ENCODE data around the gene NUP210.
A peak's percentile ranks its signal among the peaks of the same experiment; 100 is the strongest.
"Not testable (repeated sequence)": the region's sequence is repeated elsewhere in the genome, so short reads cannot be mapped to it uniquely, and the experiment has no call there.

Gene NUP210

GRCh38 chr3:13429631-13430291, 9.6 kb upstream of the NUP210 start:
- no peaks in the 10 kb centered on the region for H3K4me1 ChIP-seq (ENCODE audit: control insufficient read depth, insufficient read depth, low read length, unreplicated experiment)
- peaks cover 10% of the 10 kb centered on the region; the same call in 1 of the 2 replicates for H3K27me3 ChIP-seq (ENCODE audit: insufficient read depth, low read length)
- H2AFZ ChIP-seq (ENCODE audit: low read length, unreplicated experiment): no peak overlapping the region

DNA sequence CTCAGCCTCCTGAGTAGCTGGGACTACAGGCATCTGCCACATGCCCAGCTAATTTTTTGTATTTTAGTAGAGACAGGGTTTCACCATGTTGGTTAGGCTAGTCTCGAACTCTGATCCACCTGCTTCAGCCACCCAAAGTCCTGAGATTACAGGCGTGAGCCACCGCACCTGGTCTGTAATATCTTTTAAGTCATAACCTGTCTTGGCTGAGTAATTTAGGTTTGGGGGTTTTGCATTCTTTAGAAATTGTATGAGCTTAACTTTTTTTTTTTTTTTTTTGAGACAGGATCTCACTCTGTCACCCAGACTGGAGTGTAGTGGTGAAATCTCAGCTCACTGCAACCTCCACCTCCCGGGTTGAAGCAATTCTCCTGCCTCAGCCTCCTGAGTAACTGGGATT, 8.6 kb upstream of the NUP210 start:
- not testable (repeated sequence) for H3K27ac ChIP-seq (ENCODE audit: low read depth, low read length); H3K4me3 ChIP-seq (ENCODE audit: low read depth, low read length); H3K4me1 ChIP-seq (ENCODE audit: control insufficient read depth, insufficient read depth, low read length, unreplicated experiment); H3K27me3 ChIP-seq (ENCODE audit: insufficient read depth, low read length); H3K79me2 ChIP-seq (ENCODE audit: control insufficient read depth, insufficient read depth, low read length, unreplicated experiment); H3K36me3 ChIP-seq (ENCODE audit: insufficient read depth, low read length); H2AFZ ChIP-seq (ENCODE audit: low read length, unreplicated experiment)

More at GRCh38 chr3:13429631-13430291, 9.6 kb upstream of the NUP210 start:
- H3K79me2 ChIP-seq (ENCODE audit: control insufficient read depth, insufficient read depth, low read length, unreplicated experiment): no peaks in the 10 kb centered on the region
- H3K36me3 ChIP-seq (ENCODE audit: insufficient read depth, low read length): no peaks in the 10 kb centered on the region
- no peak overlapping the region for H3K4me3 ChIP-seq (ENCODE audit: low read depth, low read length)
- H3K27ac ChIP-seq (ENCODE audit: low read depth, low read length): no peak overlapping the region

DNA sequence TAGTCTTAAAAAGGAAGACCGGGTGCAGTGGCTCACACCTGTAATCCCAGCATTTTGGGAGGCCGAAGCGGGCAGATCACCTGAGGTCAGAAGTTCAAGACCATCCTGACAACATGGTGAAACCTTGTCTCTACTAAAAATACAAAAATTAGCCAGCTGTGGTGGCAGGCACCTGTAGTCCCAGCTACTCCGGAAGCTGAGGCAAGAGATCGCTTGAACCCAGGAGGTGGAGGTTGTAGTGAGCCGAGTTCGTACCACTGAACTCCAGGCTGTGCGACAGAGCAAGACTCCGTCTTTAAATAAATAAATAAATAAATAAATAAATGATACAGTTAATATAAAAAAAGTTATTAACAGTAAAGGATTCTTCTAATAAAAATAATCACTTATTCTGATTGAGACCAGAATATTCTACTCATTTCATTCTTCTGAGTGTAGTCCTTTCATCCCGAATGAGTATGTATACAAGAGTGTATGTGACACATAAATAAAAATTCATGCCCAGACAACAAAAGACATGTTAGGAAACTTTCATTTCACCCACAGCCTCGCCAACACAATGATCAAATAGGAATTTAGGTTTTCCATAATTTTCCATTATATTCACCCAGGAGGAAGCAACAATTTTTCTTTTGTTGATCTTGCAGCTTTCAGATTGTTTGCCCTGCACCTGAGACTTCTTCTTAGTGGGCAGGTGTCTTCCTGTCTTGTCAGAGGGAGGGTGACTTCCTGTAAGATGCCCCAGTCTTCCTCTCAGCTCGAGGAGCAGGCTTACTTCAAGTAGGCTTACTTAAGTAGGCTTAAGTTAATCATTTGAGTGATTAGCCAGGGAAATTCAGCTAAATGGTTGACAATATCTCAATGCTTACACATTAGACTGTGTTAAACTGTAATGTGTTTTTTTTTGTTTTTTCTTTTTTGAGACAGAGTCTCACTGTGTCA, 7.8 kb upstream of the NUP210 start:
- Histone ChIP-seq H3K79me2 (ENCODE audit: control insufficient read depth, insufficient read depth, low read length, unreplicated experiment) (no peaks in the 10 kb centered on the region), H3K36me3 (ENCODE audit: insufficient read depth, low read length) (no peaks in the 10 kb centered on the region), H2AFZ (ENCODE audit: low read length, unreplicated experiment) (no peak overlapping the region), H3K4me3 (ENCODE audit: low read depth, low read length) (no peak overlapping the region), H3K27ac (ENCODE audit: low read depth, low read length) (no peak overlapping the region), H3K4me1 (ENCODE audit: control insufficient read depth, insufficient read depth, low read length, unreplicated experiment) (no peaks in the 10 kb centered on the region), H3K27me3 (ENCODE audit: insufficient read depth, low read length) (0 out of 2 replicates have a peak, but pooled peaks cover 4% of the 10 kb centered on the region)

- Histone ChIP-seq H3K79me2 (ENCODE audit: control insufficient read depth, insufficient read depth, low read length, unreplicated experiment) (no peaks in the 10 kb centered on the region), H3K27me3 (ENCODE audit: insufficient read depth, low read length) (0 out of 2 replicates have a peak, but pooled peaks cover 4% of the 10 kb centered on the region), H3K36me3 (ENCODE audit: insufficient read depth, low read length) (no peaks in the 10 kb centered on the region), H3K4me1 (ENCODE audit: control insufficient read depth, insufficient read depth, low read length, unreplicated experiment) (no peaks in the 10 kb centered on the region), H3K4me3 (ENCODE audit: low read depth, low read length) (no peak overlapping the region), H2AFZ (ENCODE audit: low read length, unreplicated experiment) (no peak overlapping the region), H3K27ac (ENCODE audit: low read depth, low read length) (no peak overlapping the region)
These were observed 6.5 kb upstream of the NUP210 start for GRCh38 chr3:13426591-13426990.

DNA sequence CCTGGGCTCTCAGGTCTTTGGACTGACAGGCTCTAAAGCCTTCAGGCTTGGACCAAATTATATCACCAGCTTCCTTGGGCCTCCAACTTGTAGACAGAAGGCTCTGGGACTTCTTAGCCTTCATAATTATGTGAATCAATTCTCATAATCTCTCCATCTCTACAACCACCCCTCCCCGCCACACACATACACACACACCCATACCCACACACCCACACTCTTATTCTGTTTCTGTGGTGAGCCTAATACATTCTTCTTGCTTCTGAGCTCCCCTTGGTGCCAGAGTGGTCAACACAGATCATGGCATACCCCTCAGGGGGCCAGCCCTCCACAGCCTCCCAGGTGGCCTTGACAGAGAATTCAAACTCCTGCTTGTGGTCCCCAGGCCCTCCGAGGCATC, 5.6 kb upstream of the NUP210 start:
- no peak overlapping the region for H3K4me3 ChIP-seq (ENCODE audit: low read depth, low read length)
- H2AFZ ChIP-seq (ENCODE audit: low read length, unreplicated experiment): no peak overlapping the region
- no peaks in the 10 kb centered on the region for H3K36me3 ChIP-seq (ENCODE audit: insufficient read depth, low read length)
- no peaks in the 10 kb centered on the region for H3K4me1 ChIP-seq (ENCODE audit: control insufficient read depth, insufficient read depth, low read length, unreplicated experiment)
- no peak overlapping the region for H3K27ac ChIP-seq (ENCODE audit: low read depth, low read length)
- H3K27me3 ChIP-seq (ENCODE audit: insufficient read depth, low read length): peaks cover 13% of the 10 kb centered on the region
- H3K79me2 ChIP-seq (ENCODE audit: control insufficient read depth, insufficient read depth, low read length, unreplicated experiment): no peaks in the 10 kb centered on the region

- Histone ChIP-seq H3K27ac (ENCODE audit: low read depth, low read length) (no peak overlapping the region), H3K79me2 (ENCODE audit: control insufficient read depth, insufficient read depth, low read length, unreplicated experiment) (no peaks in the 10 kb centered on the region), H3K27me3 (ENCODE audit: insufficient read depth, low read length) (peaks cover 17% of the 10 kb centered on the region), H3K36me3 (ENCODE audit: insufficient read depth, low read length) (no peaks in the 10 kb centered on the region), H3K4me1 (ENCODE audit: control insufficient read depth, insufficient read depth, low read length, unreplicated experiment) (no peaks in the 10 kb centered on the region), H3K4me3 (ENCODE audit: low read depth, low read length) (no peak overlapping the region), H2AFZ (ENCODE audit: low read length, unreplicated experiment) (no peak overlapping the region)
These were observed 4.9 kb upstream of the NUP210 start for GRCh38 chr3:13424865-13425617.

DNA sequence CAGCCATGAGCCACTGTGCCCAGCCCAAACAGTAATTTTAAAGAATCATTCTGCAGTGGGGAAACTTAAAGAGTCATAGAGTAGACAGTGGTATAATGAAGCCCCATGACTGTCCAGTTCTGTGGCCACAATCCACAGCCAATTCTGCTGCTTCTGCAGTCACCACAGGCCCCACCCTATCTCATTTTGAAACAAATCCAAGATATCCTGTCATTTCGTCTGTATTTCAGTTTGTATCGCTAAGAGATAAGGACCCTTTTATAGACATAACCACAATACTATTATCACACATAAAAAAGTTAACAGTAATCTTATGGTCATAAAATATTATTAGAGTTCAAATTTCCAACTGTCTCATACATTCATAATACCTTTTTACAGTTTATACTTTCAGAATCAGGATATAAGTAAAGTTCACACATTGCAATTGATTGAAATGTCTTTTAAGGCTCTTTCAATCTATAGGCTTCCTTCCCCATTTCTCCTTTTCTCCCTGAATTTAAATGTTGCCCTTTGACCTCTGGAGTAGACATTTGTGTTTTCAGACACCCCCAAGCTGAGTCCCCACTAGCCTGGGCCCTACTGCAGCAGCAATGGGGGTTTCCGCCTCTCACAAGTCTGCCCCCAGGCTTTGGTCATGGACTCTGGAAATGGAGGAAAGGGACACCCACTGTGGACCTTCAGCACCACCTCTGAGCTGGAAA, 4.2 kb upstream of the NUP210 start:
- Histone ChIP-seq H3K27me3 (ENCODE audit: insufficient read depth, low read length) (peaks cover 20% of the 10 kb centered on the region), H3K27ac (ENCODE audit: low read depth, low read length) (no peak overlapping the region), H2AFZ (ENCODE audit: low read length, unreplicated experiment) (no peak overlapping the region), H3K36me3 (ENCODE audit: insufficient read depth, low read length) (no peaks in the 10 kb centered on the region), H3K79me2 (ENCODE audit: control insufficient read depth, insufficient read depth, low read length, unreplicated experiment) (no peaks in the 10 kb centered on the region), H3K4me1 (ENCODE audit: control insufficient read depth, insufficient read depth, low read length, unreplicated experiment) (no peaks in the 10 kb centered on the region), H3K4me3 (ENCODE audit: low read depth, low read length) (no peak overlapping the region)

DNA sequence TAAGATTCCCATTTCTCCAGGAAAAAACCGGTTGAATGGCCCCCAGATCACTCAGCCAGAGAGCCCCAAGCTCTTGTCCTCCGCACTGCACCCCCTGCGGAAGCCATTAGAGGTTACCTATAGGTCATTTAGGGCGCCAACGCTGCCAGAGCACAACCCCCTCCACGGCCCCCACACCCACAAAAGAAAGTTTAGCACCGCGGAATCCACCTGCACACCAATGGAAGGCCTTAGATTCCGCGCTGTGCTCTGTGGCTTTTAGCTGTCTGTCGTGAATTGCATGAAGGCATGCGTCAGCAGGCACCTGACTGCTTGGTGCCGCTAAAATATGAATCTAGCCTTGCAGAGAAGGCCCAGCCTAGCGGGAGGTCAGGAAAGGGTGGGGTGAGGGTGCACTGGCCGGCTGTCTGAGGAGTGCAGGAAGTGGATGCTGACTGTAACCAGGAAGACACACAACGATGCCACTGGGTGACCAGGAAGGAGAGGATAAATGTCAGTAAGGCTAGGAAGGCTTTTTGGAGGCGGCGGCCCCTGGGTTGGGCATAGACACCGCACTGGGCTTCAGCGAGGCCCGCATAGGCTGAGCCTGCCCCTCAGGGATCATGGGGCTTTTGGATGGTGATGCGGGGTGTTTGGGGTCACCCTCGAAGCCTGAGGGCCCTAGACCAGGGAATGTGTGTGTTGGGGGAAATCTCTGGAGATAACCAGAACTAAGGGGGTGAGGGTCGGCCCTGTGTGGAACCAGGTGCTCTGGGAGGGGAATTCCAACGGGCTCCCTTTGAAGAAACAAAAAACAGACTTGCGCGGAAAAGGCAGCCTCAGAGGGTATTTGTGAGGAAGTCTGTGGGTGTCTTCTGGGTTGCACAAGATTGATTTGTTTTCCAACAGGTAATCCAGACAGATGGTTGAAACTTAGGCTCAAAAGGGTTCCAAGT, 976 bp upstream of the NUP210 start:
- Histone ChIP-seq H3K4me1 (ENCODE audit: control insufficient read depth, insufficient read depth, low read length, unreplicated experiment) (no peaks in the 10 kb centered on the region), H3K27ac (ENCODE audit: low read depth, low read length) (no peak overlapping the region), H3K79me2 (ENCODE audit: control insufficient read depth, insufficient read depth, low read length, unreplicated experiment) (no peaks in the 10 kb centered on the region), H2AFZ (ENCODE audit: low read length, unreplicated experiment) (no peak overlapping the region), H3K4me3 (ENCODE audit: low read depth, low read length) (no peak overlapping the region), H3K36me3 (ENCODE audit: insufficient read depth, low read length) (no peaks in the 10 kb centered on the region), H3K27me3 (ENCODE audit: insufficient read depth, low read length) (peaks cover 42% of the 10 kb centered on the region)

DNA sequence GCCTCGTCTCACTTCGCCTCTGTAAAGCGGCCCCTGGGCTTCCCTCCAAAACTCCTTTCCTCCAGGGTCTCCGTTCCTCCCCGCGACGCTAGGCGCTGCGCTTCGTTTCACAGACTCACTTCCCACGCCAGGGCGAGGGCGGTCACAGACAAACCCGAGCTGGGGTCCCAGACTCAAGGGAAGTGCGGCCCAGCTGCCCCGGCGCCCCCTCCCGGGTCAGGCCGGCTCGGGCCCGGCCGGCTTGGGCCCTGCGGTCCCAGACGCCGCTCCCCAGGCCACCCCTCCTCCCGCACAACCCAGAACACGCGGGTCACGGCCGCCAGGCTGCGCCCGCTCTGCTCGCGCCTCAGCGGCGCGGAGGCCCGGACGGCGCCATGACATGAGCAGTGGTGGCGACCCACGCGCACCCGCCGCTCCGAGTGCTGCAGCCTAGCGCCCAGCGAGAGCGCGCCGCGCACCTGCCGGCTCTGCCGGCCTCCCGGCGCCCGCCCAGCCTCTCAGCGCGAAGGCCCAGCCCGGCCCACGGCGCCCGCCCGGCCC, 547 bp downstream of the NUP210 start:
- Histone ChIP-seq H2AFZ (ENCODE audit: low read length, unreplicated experiment) (peak overlapping the region; percentile 73), H3K27ac (ENCODE audit: low read depth, low read length) (no peak overlapping the region), H3K4me1 (ENCODE audit: control insufficient read depth, insufficient read depth, low read length, unreplicated experiment) (no peaks in the 10 kb centered on the region)

More for the DNA sequence above, 547 bp downstream of the NUP210 start:
- Histone ChIP-seq H3K4me3 (ENCODE audit: low read depth, low read length) (peak overlapping the region; percentile 56; the same call in 1 of the 2 replicates), H3K27me3 (ENCODE audit: insufficient read depth, low read length) (peaks cover 42% of the 10 kb centered on the region), H3K36me3 (ENCODE audit: insufficient read depth, low read length) (no peaks in the 10 kb centered on the region), H3K79me2 (ENCODE audit: control insufficient read depth, insufficient read depth, low read length, unreplicated experiment) (no peaks in the 10 kb centered on the region)

Data from ACC112 (cell line).